HEK293 (cell line): ENCODE results near the gene C9orf85.

Source experiments
- GLIS1 ChIP-seq: fragments of 450-650 bp; formaldehyde crosslinking; IDR thresholded peaks from 2 replicates; pipeline ENCODE4 v1.5.1; 2016; ENCODE audit warnings: missing biosample characterization, missing genetic modification characterization
- YY2 ChIP-seq: fragments of 450-650 bp; formaldehyde crosslinking; IDR thresholded peaks from 2 replicates; pipeline ENCODE4 v1.5.1; 2016; ENCODE audit warnings: missing biosample characterization, missing genetic modification characterization
- ZNF138 ChIP-seq: fragments of 450-650 bp; formaldehyde crosslinking; IDR thresholded peaks from 2 replicates; pipeline ENCODE4 v1.5.1; 2016; ENCODE audit warnings: missing biosample characterization, missing genetic modification characterization, borderline replicate concordance
- ZNF335 ChIP-seq: fragments of 450-650 bp; formaldehyde crosslinking; conservative IDR thresholded peaks from 2 replicates; pipeline ENCODE4 v1.5.1; 2016; ENCODE audit warnings: missing biosample characterization, missing genetic modification characterization
- TF ChIP-seq, protein P1 (sequence below): fragments of 450-650 bp; formaldehyde crosslinking; IDR thresholded peaks from 2 replicates; pipeline ENCODE4 v1.5.1; 2016; ENCODE audit warnings: missing biosample characterization, missing genetic modification characterization
- TF ChIP-seq, protein P2 (sequence below): fragments of 450-650 bp; formaldehyde crosslinking; IDR thresholded peaks from 2 replicates; pipeline ENCODE4 v1.5.1; 2016; ENCODE audit warnings: missing biosample characterization, missing genetic modification characterization, borderline replicate concordance
- TF ChIP-seq, protein P3 (sequence below): fragments of 450-650 bp; formaldehyde crosslinking; IDR thresholded peaks from 2 replicates; pipeline ENCODE4 v1.5.1; 2016; ENCODE audit warnings: missing biosample characterization, missing genetic modification characterization

DNA sequence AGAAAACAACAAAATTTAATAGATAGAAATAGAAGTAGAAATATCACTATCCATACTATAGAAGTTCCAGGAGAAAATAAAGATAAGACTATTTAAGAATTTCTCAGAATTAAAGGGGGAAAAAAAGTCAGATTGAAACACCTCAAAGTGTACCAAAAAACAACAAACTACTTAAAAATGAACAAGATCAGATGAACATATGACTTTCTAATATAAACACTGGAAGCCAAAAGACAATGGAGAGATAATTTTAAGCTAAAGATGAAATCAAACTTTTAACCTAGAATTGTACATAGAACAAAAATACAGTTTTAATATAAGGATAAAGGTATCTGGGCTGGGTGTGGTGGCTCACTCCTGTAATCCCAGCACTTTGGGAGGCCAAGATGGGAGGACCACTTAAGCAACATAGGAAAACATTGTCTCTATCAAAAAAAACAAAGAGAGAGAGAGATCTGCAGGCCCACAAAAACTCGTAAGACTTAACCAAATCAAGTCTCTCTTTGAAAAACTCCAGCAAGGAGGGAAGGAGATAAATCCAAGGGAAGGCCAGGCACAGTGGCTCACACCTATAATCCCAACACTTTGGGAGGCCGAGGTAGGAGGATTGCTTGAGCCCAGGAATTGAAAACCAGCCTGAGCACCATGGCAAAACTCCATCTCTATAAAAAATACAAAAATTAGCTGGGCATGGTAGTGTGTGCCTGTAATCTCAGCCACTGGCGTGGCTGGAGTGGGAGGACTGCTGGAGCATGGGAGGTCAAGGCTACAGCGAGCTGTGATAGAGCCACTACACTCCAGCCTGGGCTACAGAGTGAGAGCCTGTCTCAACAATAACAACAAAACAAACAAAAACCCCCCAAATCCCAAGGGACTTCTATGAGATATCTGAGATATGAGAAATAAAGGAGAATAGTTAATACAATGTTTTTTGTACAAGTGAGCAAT lies 32.8 kb upstream of the C9orf85 start:
- TF ChIP-seq GLIS1 (tag by site-specific recombination): no peak
- TF ChIP-seq ZNF138 (tag by site-specific recombination): no peak
- TF ChIP-seq ZNF335: no peak
- TF ChIP-seq, protein P1, sequence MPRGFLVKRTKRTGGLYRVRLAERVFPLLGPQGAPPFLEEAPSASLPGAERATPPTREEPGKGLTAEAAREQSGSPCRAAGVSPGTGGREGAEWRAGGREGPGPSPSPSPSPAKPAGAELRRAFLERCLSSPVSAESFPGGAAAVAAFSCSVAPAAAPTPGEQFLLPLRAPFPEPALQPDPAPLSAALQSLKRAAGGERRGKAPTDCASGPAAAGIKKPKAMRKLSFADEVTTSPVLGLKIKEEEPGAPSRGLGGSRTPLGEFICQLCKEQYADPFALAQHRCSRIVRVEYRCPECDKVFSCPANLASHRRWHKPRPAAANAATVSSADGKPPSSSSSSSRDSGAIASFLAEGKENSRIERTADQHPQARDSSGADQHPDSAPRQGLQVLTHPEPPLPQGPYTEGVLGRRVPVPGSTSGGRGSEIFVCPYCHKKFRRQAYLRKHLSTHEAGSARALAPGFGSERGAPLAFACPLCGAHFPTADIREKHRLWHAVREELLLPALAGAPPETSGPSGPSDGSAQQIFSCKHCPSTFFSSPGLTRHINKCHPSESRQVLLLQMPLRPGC: no peak
- TF ChIP-seq, protein P2, sequence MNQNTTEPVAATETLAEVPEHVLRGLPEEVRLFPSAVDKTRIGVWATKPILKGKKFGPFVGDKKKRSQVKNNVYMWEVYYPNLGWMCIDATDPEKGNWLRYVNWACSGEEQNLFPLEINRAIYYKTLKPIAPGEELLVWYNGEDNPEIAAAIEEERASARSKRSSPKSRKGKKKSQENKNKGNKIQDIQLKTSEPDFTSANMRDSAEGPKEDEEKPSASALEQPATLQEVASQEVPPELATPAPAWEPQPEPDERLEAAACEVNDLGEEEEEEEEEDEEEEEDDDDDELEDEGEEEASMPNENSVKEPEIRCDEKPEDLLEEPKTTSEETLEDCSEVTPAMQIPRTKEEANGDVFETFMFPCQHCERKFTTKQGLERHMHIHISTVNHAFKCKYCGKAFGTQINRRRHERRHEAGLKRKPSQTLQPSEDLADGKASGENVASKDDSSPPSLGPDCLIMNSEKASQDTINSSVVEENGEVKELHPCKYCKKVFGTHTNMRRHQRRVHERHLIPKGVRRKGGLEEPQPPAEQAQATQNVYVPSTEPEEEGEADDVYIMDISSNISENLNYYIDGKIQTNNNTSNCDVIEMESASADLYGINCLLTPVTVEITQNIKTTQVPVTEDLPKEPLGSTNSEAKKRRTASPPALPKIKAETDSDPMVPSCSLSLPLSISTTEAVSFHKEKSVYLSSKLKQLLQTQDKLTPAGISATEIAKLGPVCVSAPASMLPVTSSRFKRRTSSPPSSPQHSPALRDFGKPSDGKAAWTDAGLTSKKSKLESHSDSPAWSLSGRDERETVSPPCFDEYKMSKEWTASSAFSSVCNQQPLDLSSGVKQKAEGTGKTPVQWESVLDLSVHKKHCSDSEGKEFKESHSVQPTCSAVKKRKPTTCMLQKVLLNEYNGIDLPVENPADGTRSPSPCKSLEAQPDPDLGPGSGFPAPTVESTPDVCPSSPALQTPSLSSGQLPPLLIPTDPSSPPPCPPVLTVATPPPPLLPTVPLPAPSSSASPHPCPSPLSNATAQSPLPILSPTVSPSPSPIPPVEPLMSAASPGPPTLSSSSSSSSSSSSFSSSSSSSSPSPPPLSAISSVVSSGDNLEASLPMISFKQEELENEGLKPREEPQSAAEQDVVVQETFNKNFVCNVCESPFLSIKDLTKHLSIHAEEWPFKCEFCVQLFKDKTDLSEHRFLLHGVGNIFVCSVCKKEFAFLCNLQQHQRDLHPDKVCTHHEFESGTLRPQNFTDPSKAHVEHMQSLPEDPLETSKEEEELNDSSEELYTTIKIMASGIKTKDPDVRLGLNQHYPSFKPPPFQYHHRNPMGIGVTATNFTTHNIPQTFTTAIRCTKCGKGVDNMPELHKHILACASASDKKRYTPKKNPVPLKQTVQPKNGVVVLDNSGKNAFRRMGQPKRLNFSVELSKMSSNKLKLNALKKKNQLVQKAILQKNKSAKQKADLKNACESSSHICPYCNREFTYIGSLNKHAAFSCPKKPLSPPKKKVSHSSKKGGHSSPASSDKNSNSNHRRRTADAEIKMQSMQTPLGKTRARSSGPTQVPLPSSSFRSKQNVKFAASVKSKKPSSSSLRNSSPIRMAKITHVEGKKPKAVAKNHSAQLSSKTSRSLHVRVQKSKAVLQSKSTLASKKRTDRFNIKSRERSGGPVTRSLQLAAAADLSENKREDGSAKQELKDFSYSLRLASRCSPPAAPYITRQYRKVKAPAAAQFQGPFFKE: no peak
- TF ChIP-seq, protein P3, sequence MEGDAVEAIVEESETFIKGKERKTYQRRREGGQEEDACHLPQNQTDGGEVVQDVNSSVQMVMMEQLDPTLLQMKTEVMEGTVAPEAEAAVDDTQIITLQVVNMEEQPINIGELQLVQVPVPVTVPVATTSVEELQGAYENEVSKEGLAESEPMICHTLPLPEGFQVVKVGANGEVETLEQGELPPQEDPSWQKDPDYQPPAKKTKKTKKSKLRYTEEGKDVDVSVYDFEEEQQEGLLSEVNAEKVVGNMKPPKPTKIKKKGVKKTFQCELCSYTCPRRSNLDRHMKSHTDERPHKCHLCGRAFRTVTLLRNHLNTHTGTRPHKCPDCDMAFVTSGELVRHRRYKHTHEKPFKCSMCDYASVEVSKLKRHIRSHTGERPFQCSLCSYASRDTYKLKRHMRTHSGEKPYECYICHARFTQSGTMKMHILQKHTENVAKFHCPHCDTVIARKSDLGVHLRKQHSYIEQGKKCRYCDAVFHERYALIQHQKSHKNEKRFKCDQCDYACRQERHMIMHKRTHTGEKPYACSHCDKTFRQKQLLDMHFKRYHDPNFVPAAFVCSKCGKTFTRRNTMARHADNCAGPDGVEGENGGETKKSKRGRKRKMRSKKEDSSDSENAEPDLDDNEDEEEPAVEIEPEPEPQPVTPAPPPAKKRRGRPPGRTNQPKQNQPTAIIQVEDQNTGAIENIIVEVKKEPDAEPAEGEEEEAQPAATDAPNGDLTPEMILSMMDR: no peak
- no peak for TF ChIP-seq YY2
